Breast epithelium (tissue), 3 donors: Measurements from ENCODE around the gene BICD1.

Source experiments
- CTCF ChIP-seq, 3 donors: fragments of 450-650 bp; IDR thresholded peaks; one replicate each; pipeline ENCODE4 v1.5.1; 2016 to 2017; ENCODE audit warnings: antibody characterized with exemption in 3 of 3, mild to moderate bottlenecking in 3 of 3, moderate library complexity in 3 of 3
- POLR2A ChIP-seq: fragments of 450-650 bp; IDR thresholded peaks from one replicate; pipeline ENCODE4 v1.6.1; 2016; ENCODE audit warnings: antibody characterized with exemption, mild to moderate bottlenecking, moderate library complexity
- POLR2AphosphoS5 ChIP-seq, 3 donors: sonication (generic); formaldehyde crosslinking; IDR thresholded peaks; one replicate each; pipeline ENCODE4 v1.6.1; 2017; ENCODE audit warnings: antibody characterized with exemption in 3 of 3

GRCh38 chr12:32155041-32155440 is 48.4 kb downstream of the BICD1 start:
- TF ChIP-seq CTCF (IDR thresholded peaks at IDR 0.05): no peak
- TF ChIP-seq POLR2A: no peak
- no peak for TF ChIP-seq POLR2AphosphoS5 (IDR thresholded peaks at IDR 0.05)
